ENCODE results near the gene ARID3C.
A peak's percentile ranks its signal among the peaks of the same experiment; 100 is the strongest.

Gene ARID3C

DNA sequence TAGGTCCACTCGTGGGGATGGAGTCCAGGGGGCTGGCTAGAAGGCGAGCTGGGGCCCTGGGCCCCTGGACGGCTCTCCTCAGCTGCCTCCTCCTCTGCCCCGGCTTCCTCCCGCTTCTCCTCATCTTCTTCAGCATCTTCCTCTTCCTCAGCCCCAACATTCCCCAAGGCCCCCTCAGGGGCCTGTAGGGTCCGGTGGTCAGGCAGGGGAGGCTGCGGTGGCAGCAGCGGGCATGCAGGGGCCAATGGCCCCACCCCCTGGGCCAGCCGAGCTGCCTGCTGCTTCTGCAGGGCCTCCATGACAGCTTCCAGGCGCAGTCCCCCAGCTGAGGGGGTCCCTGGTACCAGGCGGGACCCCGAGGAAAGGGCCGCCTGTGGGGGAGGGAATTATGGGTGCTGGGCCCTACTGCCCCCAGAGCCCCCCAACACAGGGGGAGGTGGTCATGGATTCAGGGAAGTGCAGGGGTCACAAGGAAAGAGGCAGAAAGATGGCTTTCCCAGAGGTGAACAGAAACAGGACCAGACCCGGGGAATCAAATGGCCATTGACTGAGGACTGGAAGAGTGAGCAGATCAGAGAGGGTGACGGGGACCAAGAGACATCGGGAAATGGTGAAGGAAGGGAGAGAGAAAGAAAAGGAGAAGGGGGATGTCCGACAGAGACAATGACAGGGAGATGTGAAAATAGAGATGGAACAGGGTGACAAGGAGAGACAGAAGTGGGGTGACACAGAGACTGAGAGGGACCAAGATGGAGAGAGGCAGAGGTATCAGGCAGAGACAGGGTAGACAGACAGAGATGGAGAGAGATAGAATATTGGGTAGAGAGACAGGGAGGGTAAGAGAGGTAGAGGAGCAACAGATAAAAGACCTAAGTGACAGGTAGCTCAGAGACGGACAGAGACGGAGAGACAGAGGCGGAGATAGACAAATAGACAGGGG lies 880 bp downstream of the ARID3C start:
- DNase-seq (ENCODE audit: low spot score), result no peak

DNA sequence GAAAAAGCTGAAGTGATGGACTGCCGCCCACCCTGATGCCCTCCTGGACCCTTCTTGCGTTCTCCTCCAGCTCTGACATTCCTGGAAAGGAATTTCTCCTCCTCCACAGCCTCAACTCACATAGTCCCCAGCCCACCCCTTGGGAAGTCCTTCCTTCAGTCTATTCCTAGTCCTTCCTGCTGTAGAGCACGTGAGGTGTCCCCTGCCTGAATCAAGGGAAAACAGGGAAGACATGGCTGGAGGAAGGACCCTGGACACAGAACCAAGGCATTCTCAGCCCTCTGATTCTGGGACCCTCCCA lies 3.7 kb downstream of the ARID3C start:
- DNase-seq (ENCODE audit: low spot score), result no peak

DNA sequence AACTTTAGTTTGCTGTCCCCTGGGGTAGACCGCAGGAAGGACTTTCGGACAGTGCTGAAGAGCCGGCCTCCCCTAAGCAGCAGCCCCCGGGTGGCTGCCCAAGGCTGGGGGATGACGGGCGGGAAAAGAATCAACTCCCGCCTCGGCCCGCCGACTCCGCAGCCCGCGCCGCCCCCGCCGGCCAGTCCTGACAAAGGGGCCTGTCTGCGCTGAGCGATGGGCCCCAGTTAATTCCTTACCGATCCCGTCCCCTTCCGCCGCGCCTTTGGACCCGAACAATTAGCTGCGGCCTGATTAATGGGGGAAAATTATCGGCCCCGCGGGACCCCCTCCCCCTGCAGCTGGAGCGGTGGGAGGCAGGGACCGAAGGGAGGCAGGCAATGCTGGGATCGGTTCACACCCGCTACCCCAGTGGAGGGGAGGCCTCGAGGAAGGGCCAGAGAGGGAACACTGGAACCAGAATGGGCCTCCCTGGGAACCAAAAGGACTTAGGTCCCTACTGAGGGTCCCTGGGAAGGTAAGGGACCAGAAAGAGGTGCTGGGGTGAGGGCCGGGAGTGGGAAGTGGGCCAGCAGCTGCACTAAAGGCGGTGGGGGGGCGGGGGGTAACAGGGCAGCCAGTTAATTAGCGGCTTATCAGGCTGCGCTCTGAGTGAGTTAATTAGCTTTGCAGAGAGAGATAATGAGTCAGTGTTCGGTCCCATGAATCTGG lies 4.2 kb downstream of the ARID3C start:
- DNase-seq (ENCODE audit: low spot score), result peak; percentile 66

DNA sequence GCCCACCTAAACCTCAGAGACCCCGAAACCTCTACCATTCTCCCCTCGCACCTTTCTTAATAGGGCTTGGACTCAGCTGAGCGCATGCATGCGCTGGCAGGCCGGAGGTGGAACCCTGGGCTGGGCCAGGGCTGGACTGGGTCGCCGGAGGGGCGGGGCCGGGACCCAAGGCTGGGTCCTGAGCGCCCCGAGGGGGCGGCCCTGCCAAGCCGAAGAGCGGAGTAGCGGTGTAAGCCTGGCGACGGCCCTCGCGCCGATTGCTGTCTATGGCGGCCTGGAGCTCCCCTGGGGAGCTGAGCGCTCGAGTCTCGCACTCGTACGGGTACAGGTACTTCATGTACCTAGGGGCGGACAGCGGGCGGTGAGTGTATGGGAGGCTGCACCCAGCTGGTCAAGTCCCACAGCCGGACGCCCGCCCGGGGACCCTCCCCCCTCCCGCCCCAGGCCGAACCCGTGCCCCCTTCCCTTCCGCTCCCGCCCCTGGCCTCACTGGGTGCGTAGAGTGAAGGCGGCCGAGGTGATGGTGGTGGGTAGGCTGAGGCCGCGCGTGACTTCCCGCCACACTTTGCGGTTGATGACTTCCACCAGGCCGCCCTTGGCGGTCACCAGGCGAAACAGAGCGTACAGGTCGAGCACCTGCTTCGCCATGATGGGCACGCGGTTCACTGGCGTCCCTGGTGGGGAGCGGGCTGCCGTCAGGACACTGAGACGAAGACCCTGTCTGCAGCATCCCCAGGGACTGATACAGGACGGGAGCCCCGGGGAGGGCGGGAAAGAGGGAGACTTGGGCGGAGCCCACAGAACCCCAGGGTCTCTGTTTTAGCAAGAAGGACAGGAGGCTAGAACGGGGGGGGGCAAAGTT lies 5.3 kb downstream of the ARID3C start:
- DNase-seq (ENCODE audit: low spot score), result no peak

DNA sequence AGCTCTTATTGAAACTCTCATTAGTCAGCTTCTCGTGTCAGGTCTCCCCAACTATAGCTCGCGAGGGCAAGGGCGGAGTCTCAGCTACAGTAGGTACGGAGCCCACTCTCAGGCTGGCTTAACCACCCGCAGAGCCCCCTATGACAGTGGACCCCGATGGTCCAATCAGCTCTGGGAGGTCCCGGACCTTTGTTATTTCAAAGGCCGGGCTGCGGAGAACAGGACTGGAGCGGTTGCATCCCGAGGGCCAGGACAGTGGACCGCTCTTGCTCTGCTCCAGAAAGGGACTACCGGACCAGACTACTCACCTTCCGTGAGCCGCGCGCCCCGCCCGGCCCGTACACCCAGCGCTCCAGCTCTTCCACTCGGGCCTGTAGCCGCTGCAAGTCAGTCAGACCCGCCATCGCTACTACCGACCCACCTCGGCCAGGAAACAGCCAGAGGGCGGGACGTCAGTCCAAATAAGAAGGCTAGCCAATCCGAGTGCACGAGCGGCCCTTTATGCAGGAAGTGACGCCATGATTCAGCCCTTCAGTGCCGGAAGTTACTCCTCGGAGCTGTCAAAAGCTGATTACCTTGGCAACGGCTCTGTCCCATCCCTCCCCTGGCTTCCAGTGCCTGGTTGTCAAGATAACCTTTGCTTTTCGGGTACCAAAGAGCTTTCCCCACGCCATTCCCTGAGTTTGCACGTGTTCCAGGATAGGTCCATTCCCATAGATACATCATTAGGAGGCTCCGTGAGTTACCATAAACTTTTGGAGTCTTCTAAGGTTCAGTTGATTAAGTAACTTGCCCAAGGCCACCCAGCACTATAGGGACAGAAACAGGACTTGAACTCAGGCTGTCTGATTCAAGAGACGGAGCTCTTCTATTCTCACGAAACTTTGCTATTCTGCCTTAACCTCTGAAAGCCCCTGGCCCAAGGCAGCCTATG lies 8.5 kb downstream of the ARID3C start, which contains the start of gene DCTN3:
DCTN3 (minus strand) TSS at position 435 of the 934 bp plus-strand sequence; CDS start at position 404, 31 bp downstream.
- DNase-seq (ENCODE audit: low spot score), result peak; percentile 92

DNA sequence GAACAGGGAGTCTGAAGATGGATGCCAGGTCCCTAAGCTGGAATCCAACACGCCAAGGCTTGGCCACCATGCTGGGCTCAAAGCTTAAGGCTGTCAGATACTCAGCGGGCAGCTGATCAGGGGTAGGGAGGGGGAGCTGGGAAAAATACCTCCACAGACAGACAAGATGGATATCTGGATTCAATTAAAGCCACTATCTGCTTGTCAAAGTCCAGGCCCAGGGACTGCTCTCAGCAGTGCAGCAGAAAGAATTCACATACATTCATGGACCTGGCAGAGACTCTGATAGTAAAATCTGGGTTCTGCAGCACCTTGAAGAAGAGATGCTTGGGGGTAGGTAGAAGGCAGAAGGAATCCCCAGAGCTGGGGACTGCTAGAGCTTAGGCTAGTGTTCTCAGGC lies 13.7 kb downstream of the ARID3C start:
- DNase-seq (ENCODE audit: low spot score), result no peak

DNA sequence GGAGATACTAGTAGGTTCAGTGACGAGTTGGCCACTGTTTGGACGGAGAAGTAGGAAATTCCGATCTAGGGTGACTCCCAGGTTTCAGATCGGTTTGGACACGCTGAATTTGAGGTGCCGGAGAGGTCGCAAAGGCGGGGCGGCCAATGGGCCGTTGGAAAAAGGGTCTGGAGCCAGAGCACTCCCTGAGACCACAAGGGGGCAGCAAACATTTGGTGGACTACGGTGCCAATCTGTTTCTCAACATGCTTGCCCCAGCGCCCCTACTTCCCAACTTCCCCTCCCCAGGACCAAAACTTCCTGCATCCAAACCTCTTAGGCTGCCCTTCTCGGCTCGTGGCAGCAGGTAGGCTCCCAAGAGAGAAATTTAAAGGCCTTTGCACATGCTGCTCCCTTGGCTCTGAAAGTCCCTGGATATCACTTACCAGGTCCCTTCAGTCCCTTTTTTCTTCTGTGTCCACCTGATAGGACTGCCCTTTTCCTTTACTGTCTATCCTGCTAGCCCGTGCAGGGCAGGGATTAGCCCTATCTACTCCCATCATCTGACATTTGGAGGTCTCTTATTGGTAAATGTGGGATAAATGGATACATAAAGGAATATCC lies 16.0 kb downstream of the ARID3C start:
- peak; percentile 88 for DNase-seq (ENCODE audit: low spot score)

DNA sequence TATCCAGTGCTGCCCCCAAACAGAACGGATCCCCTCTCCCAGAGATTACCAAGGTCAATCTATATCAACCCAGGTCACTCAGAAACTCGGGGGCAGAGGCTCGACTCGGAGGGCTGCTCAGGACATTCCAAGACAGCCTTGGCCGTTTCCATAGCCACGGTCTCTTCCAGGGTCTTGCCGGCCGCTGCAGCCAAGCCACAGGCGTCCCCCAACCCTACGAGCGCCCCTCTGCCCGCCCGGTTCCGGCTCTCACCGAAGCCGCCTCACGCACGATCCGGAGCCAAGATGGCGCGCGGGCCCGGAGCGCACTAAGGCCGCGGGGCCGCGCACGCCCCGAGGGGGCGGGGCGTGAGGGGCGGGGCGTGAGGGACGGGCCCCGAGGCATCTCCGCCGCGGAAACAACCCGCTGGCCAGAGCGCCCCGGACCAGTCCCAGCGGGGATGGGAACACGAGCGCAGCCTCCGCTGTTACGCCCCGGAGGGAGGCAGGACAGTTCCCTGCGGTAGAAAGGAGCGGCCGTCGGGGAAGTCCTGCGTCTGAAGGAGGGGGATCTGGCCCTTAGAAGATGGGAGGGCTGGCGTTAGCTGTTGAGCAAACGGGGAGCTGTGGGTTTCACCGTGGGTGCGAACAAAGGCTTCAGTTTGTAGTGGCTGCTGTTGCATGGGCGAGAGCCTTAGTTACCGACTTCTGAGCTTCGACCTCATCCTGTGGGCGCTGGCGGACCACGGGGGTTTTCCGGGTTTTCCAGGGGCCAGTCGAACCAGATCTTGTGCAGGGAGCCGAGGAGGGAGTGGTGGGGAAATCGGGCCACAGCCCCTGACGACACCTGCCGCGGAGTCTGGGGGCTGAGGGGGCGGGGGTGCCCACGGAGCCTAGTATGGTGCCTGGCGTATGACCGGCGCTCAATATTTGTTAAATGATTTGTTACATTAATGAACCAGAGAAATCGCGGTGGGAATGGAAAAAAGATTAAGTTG lies 16.8 kb downstream of the ARID3C start, which contains the start of gene RPP25L:
RPP25L (minus strand) TSS at position 287 of the 977 bp plus-strand sequence. CDS start 801 bp downstream, outside the sequence.
- peak; percentile 90 for DNase-seq (ENCODE audit: low spot score)

DNA sequence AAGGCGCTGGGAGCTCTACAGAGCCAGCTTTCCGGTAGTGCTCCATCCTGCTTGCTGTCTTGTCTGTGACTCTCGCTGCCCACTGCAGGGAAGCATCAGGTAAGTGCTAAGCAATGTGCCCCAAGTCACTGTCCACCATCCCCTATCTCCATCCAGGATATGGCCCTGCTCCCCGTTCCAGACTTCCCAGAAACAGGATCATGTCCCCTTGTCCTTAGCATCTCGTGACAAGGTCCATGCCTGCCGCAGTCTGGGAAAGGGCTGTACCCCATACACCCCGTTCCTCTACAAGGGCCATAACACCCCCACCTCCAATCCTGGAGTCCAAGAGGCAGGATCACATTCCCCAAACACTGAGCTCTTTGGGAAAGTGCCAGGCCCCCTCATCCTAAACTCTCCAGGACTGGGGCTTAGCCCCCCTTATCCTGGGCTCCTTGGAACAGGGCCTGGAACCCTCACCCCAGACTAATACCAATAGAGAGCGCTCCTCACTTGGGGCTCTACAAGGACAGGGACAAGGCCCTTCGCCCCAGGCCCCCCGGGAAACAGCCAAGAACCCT lies 17.5 kb downstream of the ARID3C start:
- no peak for DNase-seq (ENCODE audit: low spot score)

DNA sequence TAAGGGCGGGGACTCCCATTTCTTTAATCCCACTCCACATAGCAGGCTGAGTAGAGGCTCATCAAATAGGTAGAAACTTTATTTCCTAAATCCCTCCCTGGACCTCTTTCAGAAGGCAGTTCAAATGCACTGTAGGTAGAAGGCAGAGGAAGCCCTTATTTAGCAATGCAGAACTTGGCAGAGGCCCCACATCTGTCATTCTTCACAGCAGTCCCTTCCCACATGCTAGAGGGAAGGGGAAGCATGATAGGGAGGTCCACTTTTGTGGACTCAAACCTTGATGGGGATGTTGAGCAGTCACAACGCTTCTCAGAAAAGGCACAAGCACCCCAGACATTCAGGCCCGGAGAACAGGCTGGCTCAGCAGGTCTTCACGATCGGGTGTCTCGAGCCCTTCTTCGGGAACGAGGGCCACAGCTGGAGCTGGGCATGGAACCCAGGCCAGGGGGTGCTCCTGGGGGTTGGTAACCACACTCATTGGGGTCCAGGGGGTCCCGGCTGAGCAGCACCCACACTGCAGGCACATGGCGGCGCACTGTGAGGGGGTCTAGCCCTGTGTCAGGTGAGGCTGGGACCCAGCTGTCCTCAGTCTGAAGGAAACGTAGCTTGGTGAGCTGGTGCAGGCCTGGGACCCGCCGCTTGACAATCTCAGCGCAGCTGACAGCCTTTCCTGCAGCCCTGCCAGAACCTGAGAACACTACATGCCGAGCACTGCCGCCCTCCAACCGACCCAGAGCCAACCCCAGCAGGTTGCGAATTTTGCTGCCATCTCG lies 18.2 kb downstream of the ARID3C start:
- no peak for DNase-seq (ENCODE audit: low spot score)

DNA sequence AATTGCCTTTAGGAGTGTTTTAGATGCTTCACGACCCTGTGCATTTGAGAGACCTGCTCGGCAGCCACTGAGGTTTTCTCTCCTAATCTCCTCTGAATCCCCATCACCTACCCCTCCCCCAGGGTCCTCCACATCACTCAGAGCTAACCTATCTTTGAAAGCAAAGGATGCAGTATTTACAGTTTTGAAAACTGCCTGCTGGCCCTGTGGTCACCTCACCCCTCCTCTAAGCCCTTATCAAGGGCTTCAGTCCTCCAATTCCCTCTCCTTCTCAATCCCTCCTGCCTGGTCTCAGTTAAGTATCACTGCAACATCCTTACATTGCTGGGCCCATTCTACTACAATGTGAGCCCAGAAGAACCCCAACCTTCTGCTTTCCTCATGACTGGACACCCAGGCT lies 21.5 kb downstream of the ARID3C start:
- no peak for DNase-seq (ENCODE audit: low spot score)

DNA sequence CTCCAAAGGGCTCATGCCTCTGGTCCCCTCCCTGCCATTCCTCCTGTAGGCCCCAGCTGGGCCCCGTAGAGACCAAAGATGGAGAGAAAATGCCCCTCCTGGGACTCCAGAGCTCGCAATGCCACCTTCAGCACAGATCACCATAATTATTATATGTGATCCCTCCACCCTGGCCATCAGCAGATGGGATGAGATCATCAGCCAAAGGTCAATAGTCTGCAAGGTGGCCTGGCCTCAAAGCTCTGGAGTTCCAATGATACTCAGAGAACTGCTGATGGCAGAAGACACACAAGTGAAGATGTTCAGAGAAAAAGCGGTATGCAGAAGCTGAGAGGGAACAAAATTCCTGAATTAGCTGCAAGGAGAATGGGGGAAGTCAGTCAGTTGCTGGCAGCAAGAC lies 22.0 kb downstream of the ARID3C start:
- no peak for DNase-seq (ENCODE audit: low spot score)

DNA sequence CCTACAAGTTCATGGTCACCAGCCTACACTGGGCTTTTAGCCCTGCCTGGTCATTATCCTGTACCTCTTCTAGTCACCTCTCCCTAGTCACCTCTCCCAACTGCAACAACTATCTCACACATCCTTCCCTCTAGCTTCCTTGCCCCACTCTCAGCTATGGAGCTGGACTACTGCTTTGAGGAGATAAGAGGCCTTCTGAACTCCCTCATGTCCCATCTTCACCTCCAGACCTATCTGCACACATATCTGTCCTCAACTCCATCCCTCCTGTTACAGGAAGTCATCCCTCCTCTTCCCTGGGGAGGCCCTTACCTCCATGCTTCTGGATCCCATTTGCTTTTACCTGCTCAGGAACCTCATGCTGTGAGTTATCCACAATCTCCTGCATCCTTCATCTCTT lies 22.7 kb downstream of the ARID3C start:
- no peak for DNase-seq (ENCODE audit: low spot score)

DNA sequence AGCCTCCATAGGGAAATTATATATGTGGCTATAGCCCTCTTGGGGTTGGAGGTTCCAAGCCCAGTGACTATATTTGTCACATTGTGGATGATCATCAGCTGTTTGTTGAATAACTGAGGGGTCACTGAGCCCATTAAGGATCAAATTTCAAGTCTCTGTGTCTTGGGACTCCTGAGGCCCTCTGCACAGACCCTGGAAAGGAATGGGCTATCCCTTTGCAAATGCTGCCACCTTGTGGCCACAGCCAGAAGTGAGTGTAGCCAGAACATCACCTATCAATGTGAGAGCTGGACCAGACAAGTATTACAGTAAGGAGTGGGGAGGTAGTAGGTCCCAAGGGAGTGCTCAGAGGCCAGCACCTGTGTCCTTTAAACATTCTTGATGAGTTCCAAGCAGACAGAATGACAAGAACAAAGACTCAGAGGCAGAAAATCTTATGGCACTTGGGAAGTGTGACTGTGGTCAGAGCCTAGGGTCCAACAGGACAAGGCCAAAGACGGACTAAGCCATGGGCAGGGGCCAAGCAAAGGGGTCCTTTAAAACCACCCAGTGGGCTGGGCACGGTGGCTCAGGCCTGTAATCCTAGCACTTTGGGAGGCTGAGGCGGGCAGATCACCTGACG lies 25.1 kb downstream of the ARID3C start:
- DNase-seq (ENCODE audit: low spot score), result peak; percentile 90

DNA sequence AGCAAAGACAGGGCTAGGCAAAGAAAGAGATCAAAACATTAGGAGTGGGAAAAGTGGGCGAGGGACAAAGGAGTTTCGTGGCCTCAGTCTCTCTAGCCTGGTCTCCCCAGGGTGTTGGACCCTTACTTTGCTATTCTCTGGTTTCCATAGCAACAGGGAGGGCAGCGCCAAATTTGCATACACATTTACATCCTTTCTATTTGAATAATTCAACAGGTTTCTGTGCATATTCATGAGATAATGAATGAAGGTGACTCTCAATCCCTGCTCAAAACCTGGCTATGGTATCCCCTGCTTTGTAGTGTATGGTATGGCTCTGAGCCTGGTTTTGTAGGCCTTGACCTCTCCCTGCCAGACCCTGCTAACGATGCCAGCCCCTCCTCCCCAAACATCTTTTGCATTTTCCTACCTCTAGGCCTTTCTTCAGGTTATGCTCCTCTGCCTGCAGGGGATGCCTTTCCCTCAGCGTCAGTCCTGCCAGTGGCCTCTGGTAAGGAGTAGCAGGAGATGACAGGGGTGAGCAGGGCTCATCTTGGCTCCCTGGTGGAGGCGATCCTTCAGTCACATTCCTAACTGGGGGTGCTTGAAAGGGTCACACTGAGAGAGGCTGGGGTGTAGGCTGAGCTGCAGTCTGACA lies 26.8 kb downstream of the ARID3C start:
- DNase-seq (ENCODE audit: low spot score), result no peak

DNA sequence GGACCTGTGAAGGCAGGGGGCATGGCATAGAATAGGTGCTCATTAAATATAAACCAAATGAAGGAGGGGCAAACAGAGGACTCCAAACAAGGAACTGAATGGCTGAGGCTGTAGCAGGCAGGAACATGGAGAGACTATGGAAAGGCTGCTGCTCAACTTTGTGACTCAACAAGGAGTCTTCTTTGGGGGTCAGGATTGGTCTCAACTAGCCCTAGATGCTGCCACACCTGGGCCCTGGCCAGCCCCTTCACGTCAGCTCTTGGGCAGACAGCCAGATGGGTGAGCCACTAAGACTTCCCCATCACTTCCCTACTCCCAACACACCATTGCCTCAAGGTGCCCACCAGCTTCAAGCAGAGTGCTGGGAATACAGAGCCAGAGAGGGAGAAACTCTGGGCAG lies 28.0 kb downstream of the ARID3C start:
- no peak for DNase-seq (ENCODE audit: low spot score)

DNA sequence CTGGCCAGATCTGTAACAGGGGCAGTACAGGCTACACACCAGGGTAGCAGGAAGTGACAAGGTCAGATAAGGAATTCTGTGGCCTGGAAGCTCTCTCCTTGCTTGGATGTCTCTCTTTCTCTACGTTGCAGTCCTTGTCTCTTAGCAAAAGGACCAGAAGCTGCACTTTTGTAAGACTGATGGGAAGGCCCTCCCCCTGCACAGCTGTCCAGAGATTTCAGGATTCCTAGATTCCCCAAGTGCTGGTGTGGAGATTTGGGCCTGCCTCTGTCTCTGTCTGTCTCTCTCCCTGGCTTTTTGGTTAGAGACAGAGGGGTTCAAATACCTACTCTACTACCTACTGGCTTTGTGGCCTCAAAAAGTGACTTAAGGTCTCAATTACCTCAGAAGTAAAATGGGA lies 29.3 kb downstream of the ARID3C start:
- no peak for DNase-seq (ENCODE audit: low spot score)
